Mesendoderm (in vitro differentiated cells): Measurements from ENCODE around the gene ODC1.
A peak's percentile ranks its signal among the peaks of the same experiment; 100 is the strongest.

Experiments used
- DNase-seq: peaks from one replicate; pipeline ENCODE4 v3.0.0; 2013
- H2AK5ac ChIP-seq: 2 replicates; pipeline ENCODE4 v1.6.1; 2013; ENCODE audit warnings: low read length, inconsistent platforms
- H2BK120ac ChIP-seq: 2 replicates; pipeline ENCODE4 v1.6.1; 2013; ENCODE audit warnings: low read depth, mild to moderate bottlenecking, low read length, moderate library complexity, mixed read lengths
- H2BK15ac ChIP-seq: replicated peaks from 2 replicates; pipeline ENCODE4 v1.6.1; 2013; ENCODE audit warnings: low read depth, mild to moderate bottlenecking, moderate library complexity
- H2BK5ac ChIP-seq: 2 replicates; pipeline ENCODE4 v1.6.1; 2013; ENCODE audit warnings: low read length, inconsistent platforms
- H3K18ac ChIP-seq: 2 replicates; pipeline ENCODE4 v1.6.1; 2013; ENCODE audit warnings: mild to moderate bottlenecking, low read length, mixed read lengths
- H3K23ac ChIP-seq: one replicate; pipeline ENCODE4 v1.6.1; 2013; ENCODE audit warnings: low read length
- H3K27ac ChIP-seq: 2 replicates; pipeline ENCODE4 v1.5.1; 2013; ENCODE audit warnings: low read depth, mild to moderate bottlenecking, inconsistent platforms, low read length, moderate library complexity
- H3K27me3 ChIP-seq: 2 replicates; pipeline ENCODE4 v1.6.1; 2013; ENCODE audit warnings: low read length, control low read depth, mild to moderate bottlenecking, inconsistent platforms; ENCODE audit not compliant: insufficient read depth, poor library complexity
- H3K36me3 ChIP-seq: 2 replicates; pipeline ENCODE4 v1.6.1; 2013; ENCODE audit warnings: low read length, inconsistent platforms; ENCODE audit not compliant: control insufficient read depth, insufficient read depth
- H3K4ac ChIP-seq: one replicate; pipeline ENCODE4 v1.6.1; 2013; ENCODE audit warnings: low read depth, mild to moderate bottlenecking, low read length, moderate library complexity
- H3K4me1 ChIP-seq: 2 replicates; pipeline ENCODE4 v1.6.1; 2013; ENCODE audit warnings: low read depth, low read length, inconsistent platforms; ENCODE audit not compliant: control insufficient read depth
- H3K4me2 ChIP-seq: 2 replicates; pipeline ENCODE4 v1.6.1; 2013; ENCODE audit warnings: low read length
- H3K4me3 ChIP-seq: 2 replicates; pipeline ENCODE4 v1.5.1; 2013; ENCODE audit warnings: mild to moderate bottlenecking, low read length
- H3K56ac ChIP-seq: one replicate; pipeline ENCODE4 v1.6.1; 2013; ENCODE audit warnings: low read length
- H3K79me1 ChIP-seq: 2 replicates; pipeline ENCODE4 v1.6.1; 2013; ENCODE audit warnings: low read length, inconsistent platforms
- H3K79me2 ChIP-seq: 2 replicates; pipeline ENCODE4 v1.6.1; 2013; ENCODE audit warnings: mild to moderate bottlenecking, low read length; ENCODE audit not compliant: control insufficient read depth, insufficient read depth
- H3K9ac ChIP-seq: 2 replicates; pipeline ENCODE4 v1.6.1; 2013; ENCODE audit warnings: low read length, inconsistent platforms
- H4K5ac ChIP-seq: one replicate; pipeline ENCODE4 v1.6.1; 2013; ENCODE audit warnings: low read length
- H4K8ac ChIP-seq: one replicate; pipeline ENCODE4 v1.6.1; 2013; ENCODE audit warnings: low read depth, mild to moderate bottlenecking, control low read depth, low read length, moderate library complexity
- WGBS: extraction: QIAGEN DNeasy Blood & Tissue Kit; methylation state at CpG from one replicate; pipeline ENCODE4 v1.1.7; 2013; ENCODE audit warnings: low lambda C conversion rate, missing lambda C conversion rate; ENCODE audit not compliant: insufficient coverage; ENCODE audit errors: extremely low coverage; 5-methylcytosine and 5-hydroxymethylcytosine counted together

Gene ODC1

GRCh38 chr2:10477443-10478297, 29.5 kb upstream of the ODC1 start:
- no CpG with 5 or more reads among the region's 16 CpGs for WGBS
- H2AK5ac ChIP-seq: no peak overlapping the region
- DNase-seq: peak; percentile 95
- H3K56ac ChIP-seq: peak overlapping the region; percentile 57
- H3K79me1 ChIP-seq: no peaks in the 10 kb centered on the region
- H4K5ac ChIP-seq: no peak overlapping the region
- no peaks in the 10 kb centered on the region for H3K36me3 ChIP-seq
- no peaks in the 10 kb centered on the region for H3K27me3 ChIP-seq
- peak overlapping the region; percentile 17 for H2BK5ac ChIP-seq
- H3K4me1 ChIP-seq: peaks cover 14% of the 10 kb centered on the region
- no peak overlapping the region for H3K4me2 ChIP-seq
- H3K23ac ChIP-seq: no peak overlapping the region
- H4K8ac ChIP-seq: no peak overlapping the region
- no peak overlapping the region for H3K18ac ChIP-seq
- H2BK120ac ChIP-seq: no peak overlapping the region
- H3K9ac ChIP-seq: no peak overlapping the region
- H3K4me3 ChIP-seq: no peak overlapping the region
- no peaks in the 10 kb centered on the region for H3K79me2 ChIP-seq
- H3K4ac ChIP-seq: no peak overlapping the region
- H3K27ac ChIP-seq: peak overlapping the region; percentile 10
- H2BK15ac ChIP-seq: no peak overlapping the region

DNA sequence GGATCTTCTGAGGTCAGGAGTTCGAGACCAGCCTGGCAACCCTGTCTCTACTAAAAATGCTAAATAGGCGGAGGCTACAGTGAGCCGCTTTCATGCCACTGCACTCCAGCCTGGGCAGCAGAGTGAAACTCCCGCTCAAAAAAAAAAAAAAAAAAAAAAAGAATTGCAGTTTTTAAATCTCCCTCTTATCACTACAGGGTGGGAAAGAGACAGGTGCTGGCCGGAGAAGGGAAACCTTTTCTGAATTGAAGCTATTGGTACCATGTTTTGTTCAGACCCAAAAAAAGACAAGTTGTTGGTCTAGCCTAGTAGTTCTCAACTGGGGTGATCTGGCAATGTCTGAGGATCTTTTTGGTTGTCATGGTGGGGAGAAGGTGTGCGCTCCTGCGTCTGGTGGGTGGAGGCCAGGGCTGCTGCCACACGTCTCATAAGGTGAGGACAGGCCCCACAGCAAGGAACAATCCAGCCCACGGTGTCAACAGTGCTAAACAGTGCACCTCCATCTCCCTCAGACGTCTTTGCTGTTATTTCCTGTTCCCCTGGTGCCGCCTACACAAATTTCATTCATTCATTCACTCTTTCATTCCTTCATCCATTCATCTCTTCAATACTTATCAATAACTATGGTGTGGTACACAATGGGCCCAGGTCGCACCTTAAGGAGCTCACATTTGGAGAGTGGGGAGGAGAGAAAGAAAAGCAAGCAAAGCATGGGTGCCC, 28.8 kb upstream of the ODC1 start:
- Histone ChIP-seq H4K8ac (no peak overlapping the region), H2AK5ac (no peak overlapping the region), H3K9ac (no peak overlapping the region), H2BK120ac (no peak overlapping the region), H3K56ac (peak overlapping the region; percentile 54), H3K4ac (no peak overlapping the region), H3K23ac (no peak overlapping the region), H3K4me3 (no peak overlapping the region), H3K79me1 (no peaks in the 10 kb centered on the region), H2BK15ac (no peak overlapping the region), H3K79me2 (no peaks in the 10 kb centered on the region), H3K4me1 (peaks cover 14% of the 10 kb centered on the region), H3K27me3 (no peaks in the 10 kb centered on the region), H4K5ac (no peak overlapping the region), H3K4me2 (no peak overlapping the region), H2BK5ac (peak overlapping the region; percentile 17), H3K36me3 (no peaks in the 10 kb centered on the region), H3K27ac (peak overlapping the region; percentile 10), H3K18ac (no peak overlapping the region)
- no CpG with 5 or more reads among the region's 12 CpGs for WGBS
- DNase-seq: no peak

DNA sequence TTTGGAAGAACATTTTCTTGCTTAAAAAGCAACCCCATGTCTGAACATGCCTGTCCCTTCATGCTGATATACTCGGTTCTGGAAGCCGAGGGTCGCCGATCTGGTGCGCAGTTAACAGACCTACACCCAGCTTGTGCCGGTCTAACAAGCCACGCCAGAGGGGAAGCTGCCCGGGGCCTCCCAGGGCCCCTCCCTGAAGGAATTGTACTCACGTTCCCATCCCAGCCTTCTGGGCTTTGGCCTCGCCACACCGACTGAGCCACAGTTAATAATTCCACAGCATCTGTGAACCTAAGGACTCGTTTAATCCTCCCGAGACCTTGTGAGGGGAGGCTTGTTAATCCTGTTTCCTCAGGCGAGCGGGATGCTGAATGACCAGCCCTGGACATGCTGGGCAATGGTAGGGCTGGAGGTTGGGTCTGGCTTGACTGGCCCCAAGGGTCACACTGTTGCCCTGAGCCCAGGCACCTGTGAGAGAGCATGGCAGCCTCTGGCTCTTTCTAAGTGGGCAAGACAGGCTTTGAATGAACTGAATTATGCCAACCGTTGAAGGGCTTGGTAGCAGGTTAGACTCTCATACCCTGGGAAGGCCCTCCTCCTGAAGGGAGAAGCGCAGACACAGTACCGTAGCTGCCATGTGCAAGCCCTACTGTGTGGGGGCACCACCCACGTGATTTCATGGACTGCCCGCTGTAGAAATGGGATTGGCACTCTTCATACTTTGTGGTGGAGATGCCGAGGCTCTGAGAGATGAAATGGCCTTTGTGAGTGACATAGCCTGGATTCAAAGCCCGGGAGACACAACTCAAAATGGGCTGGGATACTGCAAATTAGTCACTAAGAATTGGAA, 27.9 kb upstream of the ODC1 start:
- Histone ChIP-seq H3K4ac (no peak overlapping the region), H3K56ac (peak overlapping the region; percentile 38), H3K79me1 (no peaks in the 10 kb centered on the region), H2AK5ac (peak overlapping the region; percentile 93), H3K9ac (no peak overlapping the region), H3K4me1 (peaks cover 14% of the 10 kb centered on the region), H2BK120ac (no peak overlapping the region), H3K36me3 (no peaks in the 10 kb centered on the region), H4K8ac (no peak overlapping the region), H3K23ac (no peak overlapping the region), H2BK15ac (no peak overlapping the region), H3K27ac (no peak overlapping the region), H3K79me2 (no peaks in the 10 kb centered on the region), H3K4me2 (no peak overlapping the region), H3K4me3 (no peak overlapping the region), H2BK5ac (no peak overlapping the region), H3K18ac (no peak overlapping the region), H4K5ac (no peak overlapping the region), H3K27me3 (no peaks in the 10 kb centered on the region)
- WGBS: no CpG with 5 or more reads among the region's 22 CpGs
- DNase-seq: no peak

DNA sequence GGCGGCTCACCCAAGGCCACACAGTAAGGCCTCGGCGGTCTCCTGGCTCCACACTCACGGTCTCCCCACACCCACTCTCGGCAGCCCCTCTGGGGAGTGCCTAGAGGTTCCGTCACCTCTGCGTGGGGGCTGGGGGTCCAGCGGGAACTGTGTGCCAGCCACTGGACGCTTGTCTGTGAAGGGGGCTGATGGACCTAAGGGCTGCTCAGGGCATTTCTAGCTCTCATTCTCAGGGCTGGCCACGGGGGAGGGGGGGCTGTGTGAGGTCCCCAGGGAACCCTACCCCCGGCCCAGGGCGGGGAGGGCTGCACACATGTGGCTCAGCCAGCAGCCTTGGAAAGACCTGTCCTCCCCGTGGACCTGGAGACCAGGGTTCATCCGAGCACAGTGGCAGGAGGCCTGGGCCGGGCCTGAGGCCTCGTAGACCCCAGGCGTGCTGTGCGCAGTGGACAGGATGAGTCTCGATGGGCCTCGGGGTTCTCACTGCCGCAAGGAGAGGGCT, 27.1 kb upstream of the ODC1 start:
- H2BK120ac ChIP-seq: no peak overlapping the region
- no peaks in the 10 kb centered on the region for H3K79me2 ChIP-seq
- H3K27ac ChIP-seq: no peak overlapping the region
- H3K4me1 ChIP-seq: peaks cover 14% of the 10 kb centered on the region
- H3K79me1 ChIP-seq: no peaks in the 10 kb centered on the region
- DNase-seq: no peak
- H4K5ac ChIP-seq: no peak overlapping the region
- H3K23ac ChIP-seq: no peak overlapping the region
- no peak overlapping the region for H3K9ac ChIP-seq
- H3K27me3 ChIP-seq: no peaks in the 10 kb centered on the region
- H3K4ac ChIP-seq: no peak overlapping the region
- no peaks in the 10 kb centered on the region for H3K36me3 ChIP-seq
- H2BK15ac ChIP-seq: no peak overlapping the region
- H2AK5ac ChIP-seq: no peak overlapping the region
- no CpG with 5 or more reads among the region's 21 CpGs for whole genome bisulfite sequencing
- H2BK5ac ChIP-seq: no peak overlapping the region
- H3K56ac ChIP-seq: no peak overlapping the region
- no peak overlapping the region for H4K8ac ChIP-seq
- no peak overlapping the region for H3K18ac ChIP-seq
- no peak overlapping the region for H3K4me3 ChIP-seq
- no peak overlapping the region for H3K4me2 ChIP-seq

DNA sequence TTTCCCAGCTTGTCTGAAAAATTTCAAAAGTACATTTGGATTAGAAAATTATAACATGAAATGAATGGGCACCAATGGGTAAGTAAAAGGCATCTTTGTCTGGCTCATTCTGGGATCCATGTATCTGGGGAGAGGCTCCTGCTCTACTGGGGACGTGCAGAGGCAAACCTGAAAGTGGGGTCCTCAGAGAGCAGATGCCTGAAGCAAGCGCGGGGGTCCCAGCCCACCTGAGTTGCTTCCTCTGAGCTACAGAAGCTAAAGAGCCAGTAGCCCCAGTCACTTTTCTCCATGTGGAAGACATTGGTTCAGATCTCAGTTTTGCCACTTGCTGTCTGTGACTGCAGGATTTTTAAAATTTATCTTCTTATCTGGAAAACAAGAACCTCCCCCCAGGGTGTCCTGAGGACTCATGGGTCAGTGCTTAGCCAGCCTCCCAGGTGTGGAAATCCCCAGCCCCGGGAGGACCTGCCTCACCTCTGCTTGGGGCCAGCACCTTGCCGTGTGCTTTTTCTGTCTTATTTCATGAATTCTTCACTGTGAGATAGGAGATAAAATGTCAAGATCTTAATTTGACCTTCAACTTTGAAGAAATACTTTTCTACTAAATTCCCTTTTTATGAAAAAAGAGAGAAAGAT, 25.1 kb upstream of the ODC1 start:
- Histone ChIP-seq H2BK15ac (no peak overlapping the region), H4K5ac (no peak overlapping the region), H3K4me2 (no peak overlapping the region), H4K8ac (no peak overlapping the region), H3K9ac (no peak overlapping the region), H2BK5ac (no peak overlapping the region), H3K4me3 (no peak overlapping the region), H3K56ac (no peak overlapping the region), H3K4me1 (peaks cover 10% of the 10 kb centered on the region), H3K23ac (no peak overlapping the region), H3K36me3 (no peaks in the 10 kb centered on the region), H3K79me1 (no peaks in the 10 kb centered on the region), H3K4ac (no peak overlapping the region), H3K18ac (no peak overlapping the region), H2AK5ac (no peak overlapping the region), H3K27ac (no peak overlapping the region), H2BK120ac (no peak overlapping the region), H3K79me2 (no peaks in the 10 kb centered on the region), H3K27me3 (no peaks in the 10 kb centered on the region)
- no CpG with 5 or more reads among the region's 5 CpGs for WGBS
- no peak for DNase-seq
